Liver (tissue), 9 donors: ENCODE measurements around the gene FICD. TPM values are rescaled to one million over a fixed set of nuclear protein-coding genes. Genes with fewer than 3 reads are reported as not detected.

Experiments
- DNase-seq: peaks from one replicate; pipeline ENCODE4 v3.0.0-alpha.2; 2017; ENCODE audit warnings: low spot score
- H3K27ac ChIP-seq, 2 donors: one replicate each; pipeline ENCODE4 v1.7.0; 2013; ENCODE audit warnings: inconsistent platforms in 2 of 2, low read length in 2 of 2, control low read depth in 1 of 2, low read depth in 1 of 2, mild to moderate bottlenecking in 1 of 2
- H3K27me3 ChIP-seq, 4 donors: one replicate each; pipeline versions ENCODE4 v1.6.1 to v1.7.0; 2013; ENCODE audit warnings: low read length in 3 of 4, inconsistent platforms in 1 of 4, mild to moderate bottlenecking in 1 of 4, moderate library complexity in 1 of 4; ENCODE audit not compliant: control insufficient read depth in 4 of 4, insufficient read depth in 4 of 4
- H3K36me3 ChIP-seq, 4 donors: one replicate each; pipeline versions ENCODE4 v1.6.1 to v1.7.0; 2013; ENCODE audit warnings: low read length in 3 of 4, mild to moderate bottlenecking in 3 of 4, low read depth in 1 of 4, moderate library complexity in 1 of 4; ENCODE audit not compliant: control insufficient read depth in 4 of 4, insufficient read depth in 3 of 4
- H3K4me1 ChIP-seq, 4 donors: one replicate each; pipeline versions ENCODE4 v1.6.1 to v1.7.0; 2013; ENCODE audit warnings: low read length in 3 of 4, mild to moderate bottlenecking in 3 of 4, moderate library complexity in 1 of 4; ENCODE audit not compliant: control insufficient read depth in 4 of 4, insufficient read depth in 4 of 4
- H3K4me3 ChIP-seq, 3 donors: one replicate each; pipeline versions ENCODE4 v1.6.1 to v1.7.0; 2013; ENCODE audit warnings: low read length in 3 of 3, control low read depth in 1 of 3, low read depth in 1 of 3, mild to moderate bottlenecking in 1 of 3
- H3K9ac ChIP-seq, 2 donors: one replicate each; pipeline ENCODE4 v1.7.0; 2013; ENCODE audit warnings: low read length in 2 of 2, mild to moderate bottlenecking in 2 of 2, moderate library complexity in 2 of 2, control low read depth in 1 of 2, low read depth in 1 of 2
- H3K9me3 ChIP-seq, 4 donors: one replicate each; pipeline versions ENCODE4 v1.6.1 to v1.7.0; 2013; ENCODE audit warnings: low read length in 3 of 4; ENCODE audit not compliant: control insufficient read depth in 4 of 4
- ATF3 ChIP-seq: IDR thresholded peaks from 2 replicates; pipeline ENCODE4 v1.6.1; 2016; ENCODE audit warnings: antibody characterized with exemption
- CTCF ChIP-seq: fragments of 150-350 bp; IDR thresholded peaks from 2 replicates; pipeline ENCODE4 v1.5.1; 2017; ENCODE audit warnings: improper control_type of control experiment, low read depth, low read length; ENCODE audit not compliant: missing input control
- EGR1 ChIP-seq, 2 donors: IDR thresholded peaks; 2 replicates each; pipeline ENCODE4 v1.6.1; 2016 to 2018; ENCODE audit warnings: antibody characterized with exemption in 2 of 2, low read depth in 2 of 2
- FOXA1 ChIP-seq: IDR thresholded peaks from 2 replicates; pipeline ENCODE4 v1.6.1; 2016; ENCODE audit warnings: antibody characterized with exemption
- FOXA2 ChIP-seq: IDR thresholded peaks from 2 replicates; pipeline ENCODE4 v1.6.1; 2016; ENCODE audit warnings: antibody characterized with exemption
- GABPA ChIP-seq, 2 donors: IDR thresholded peaks in 1 of 2; conservative IDR thresholded peaks in 1 of 2; 2 replicates each; pipeline ENCODE4 v1.6.1; 2016; ENCODE audit warnings: antibody characterized with exemption in 2 of 2, mild to moderate bottlenecking in 1 of 2, moderate library complexity in 1 of 2
- HNF4A ChIP-seq, 2 donors: conservative IDR thresholded peaks; 2 replicates each; pipeline ENCODE4 v1.6.1; 2016; ENCODE audit warnings: antibody characterized with exemption in 2 of 2, mild to moderate bottlenecking in 2 of 2
- HNF4G ChIP-seq: IDR thresholded peaks from 2 replicates; pipeline ENCODE4 v1.6.1; 2016; ENCODE audit warnings: antibody characterized with exemption
- JUND ChIP-seq, 2 donors: IDR thresholded peaks; 2 replicates each; pipeline ENCODE4 v1.6.1; 2016; ENCODE audit warnings: antibody characterized with exemption in 2 of 2
- MAX ChIP-seq: IDR thresholded peaks from 2 replicates; pipeline ENCODE4 v1.6.1; 2016; ENCODE audit warnings: antibody characterized with exemption
- NR2F2 ChIP-seq: IDR thresholded peaks from 2 replicates; pipeline ENCODE4 v1.6.1; 2016; ENCODE audit warnings: antibody characterized with exemption
- RAD21 ChIP-seq, 2 donors: IDR thresholded peaks; 2 replicates each; pipeline ENCODE4 v1.6.1; 2016; ENCODE audit warnings: antibody characterized with exemption in 2 of 2, mild to moderate bottlenecking in 2 of 2
- REST ChIP-seq: IDR thresholded peaks from 2 replicates; pipeline ENCODE4 v1.6.1; 2016; ENCODE audit warnings: antibody characterized with exemption, mild to moderate bottlenecking
- RXRA ChIP-seq, 2 donors: IDR thresholded peaks; 2 replicates each; pipeline ENCODE4 v1.6.1; 2017 to 2018; ENCODE audit warnings: antibody characterized with exemption in 2 of 2, mild to moderate bottlenecking in 1 of 2
- SP1 ChIP-seq: IDR thresholded peaks from 2 replicates; pipeline ENCODE4 v1.6.1; 2018; ENCODE audit warnings: antibody characterized with exemption, mild to moderate bottlenecking
- TAF1 ChIP-seq: conservative IDR thresholded peaks from 2 replicates; pipeline ENCODE4 v1.6.1; 2016; ENCODE audit warnings: antibody characterized with exemption, mild to moderate bottlenecking
- YY1 ChIP-seq: IDR thresholded peaks from 2 replicates; pipeline ENCODE4 v1.6.1; 2016; ENCODE audit warnings: antibody characterized with exemption, mild to moderate bottlenecking
- ZBTB33 ChIP-seq: IDR thresholded peaks from 2 replicates; pipeline ENCODE4 v1.6.1; 2016; ENCODE audit warnings: antibody characterized with exemption
- WGBS: extraction: QIAGEN DNeasy Blood & Tissue Kit; methylation state at CpG from one replicate; pipeline ENCODE4 v1.1.7; 2013; 5-methylcytosine and 5-hydroxymethylcytosine counted together
- polyA plus RNA-seq, 2 donors: library from polyadenylated mRNA; stranded (reverse) in 1 of 2; unstranded in 1 of 2; fragments of 200-250 nt in 1 of 2; fragments of >200 nt in 1 of 2; fragmentation: Nextera tagmentation in 1 of 2; extraction: Ambion mirVana in 1 of 2; gene quantifications; one replicate each; pipeline versions ENCODE4 v1.2.1 to v1.2.3, GENCODE V29; 2013 to 2015
- total RNA-seq, 2 donors: library from RNA; depleted of rRNA; stranded (reverse); fragments of >200 nt; gene quantifications; one replicate each; pipeline ENCODE4 v1.2.3, GENCODE V29; 2014
- donor health status: healthy.
- donor health status: healthy.
- donor health status: healthy.
- donor health status: healthy.
- donor health status: healthy.

The FICD gene
- total and polyA plus RNA-seq, 4 donors, result 3.6 to 20.9 (median 6.6) TPM

- no peaks in the 10 kb centered on the region for H3K27me3 ChIP-seq
- no peaks in the 10 kb centered on the region for H3K4me1 ChIP-seq
- no peak for TF ChIP-seq GABPA (IDR thresholded peaks at IDR 0.05 in 1 of 2, conservative IDR thresholded peaks at IDR 0.05 in 1 of 2)
- no peak for TF ChIP-seq FOXA1
- TF ChIP-seq HNF4A (conservative IDR thresholded peaks at IDR 0.05), result no peak
- no peak for TF ChIP-seq RXRA (IDR thresholded peaks at IDR 0.05)
- no peak for TF ChIP-seq YY1
- no peak overlapping the region for H3K27ac ChIP-seq
- H3K4me3 ChIP-seq, result no peak overlapping the region
- peaks cover 21 to 87% (median 83%) of the 10 kb centered on the region in 4 donors for H3K36me3 ChIP-seq
- no peaks in the 10 kb centered on the region for H3K9me3 ChIP-seq
- WGBS, result 88% methylated on average over 14 of the region's 14 CpGs
- no peak overlapping the region for H3K9ac ChIP-seq
- no peak for DNase-seq
Observed at GRCh38 chr12:108523365-108523764, 8.3 kb downstream of the FICD start.

- H3K4me1 ChIP-seq, result no peaks in the 10 kb centered on the region
- H3K9ac ChIP-seq, result no peak overlapping the region
- H3K27ac ChIP-seq, result no peak overlapping the region
- H3K4me3 ChIP-seq, result no peak overlapping the region
- peaks cover 12 to 80% (median 77%) of the 10 kb centered on the region in 4 donors for H3K36me3 ChIP-seq
- DNase-seq, result no peak
- no peak for TF ChIP-seq HNF4G
- no peak for TF ChIP-seq RXRA (IDR thresholded peaks at IDR 0.05)
- TF ChIP-seq ZBTB33, result no peak
- no peak for TF ChIP-seq NR2F2
- TF ChIP-seq HNF4A (conservative IDR thresholded peaks at IDR 0.05), result no peak
- TF ChIP-seq ATF3, result no peak
- TF ChIP-seq SP1, result no peak
- no peak for TF ChIP-seq TAF1
- no peak for TF ChIP-seq FOXA2
- no peak for TF ChIP-seq MAX
- no peak for TF ChIP-seq RAD21 (IDR thresholded peaks at IDR 0.05)
- TF ChIP-seq FOXA1, result no peak
- TF ChIP-seq YY1, result no peak
- no peak for TF ChIP-seq REST
- TF ChIP-seq EGR1 (IDR thresholded peaks at IDR 0.05; ENCODE audit: low read depth in 2 of 2), result no peak
- TF ChIP-seq JUND (IDR thresholded peaks at IDR 0.05), result no peak
- no peak for TF ChIP-seq GABPA (IDR thresholded peaks at IDR 0.05 in 1 of 2, conservative IDR thresholded peaks at IDR 0.05 in 1 of 2)
- TF ChIP-seq CTCF, result no peak
- H3K27me3 ChIP-seq, result no peaks in the 10 kb centered on the region
- 91% methylated on average over 5 of the region's 5 CpGs for WGBS
- H3K9me3 ChIP-seq, result no peaks in the 10 kb centered on the region
Observed at GRCh38 chr12:108525681-108526080, 10.6 kb downstream of the FICD start.
